ES-I3 (cell line): ENCODE results near the gene KCNJ10.

Experiments
- H3K36me3 ChIP-seq: 2 replicates; pipeline ENCODE4 v1.6.1; 2013; ENCODE audit warnings: mild to moderate bottlenecking, low read length, control low read depth, moderate library complexity; ENCODE audit not compliant: insufficient read depth
- H3K4me1 ChIP-seq: 2 replicates; pipeline ENCODE4 v1.6.1; 2013; ENCODE audit warnings: mild to moderate bottlenecking, control low read depth, low read length; ENCODE audit not compliant: insufficient read depth
- H3K9ac ChIP-seq: 2 replicates; pipeline ENCODE4 v1.6.1; 2013; ENCODE audit warnings: low read depth, mild to moderate bottlenecking, low read length, moderate library complexity
- H3K9me3 ChIP-seq: 2 replicates; pipeline ENCODE4 v1.6.1; 2013; ENCODE audit warnings: mild to moderate bottlenecking, low read length, moderate library complexity; ENCODE audit not compliant: control insufficient read depth, insufficient read depth

The KCNJ10 gene

DNA sequence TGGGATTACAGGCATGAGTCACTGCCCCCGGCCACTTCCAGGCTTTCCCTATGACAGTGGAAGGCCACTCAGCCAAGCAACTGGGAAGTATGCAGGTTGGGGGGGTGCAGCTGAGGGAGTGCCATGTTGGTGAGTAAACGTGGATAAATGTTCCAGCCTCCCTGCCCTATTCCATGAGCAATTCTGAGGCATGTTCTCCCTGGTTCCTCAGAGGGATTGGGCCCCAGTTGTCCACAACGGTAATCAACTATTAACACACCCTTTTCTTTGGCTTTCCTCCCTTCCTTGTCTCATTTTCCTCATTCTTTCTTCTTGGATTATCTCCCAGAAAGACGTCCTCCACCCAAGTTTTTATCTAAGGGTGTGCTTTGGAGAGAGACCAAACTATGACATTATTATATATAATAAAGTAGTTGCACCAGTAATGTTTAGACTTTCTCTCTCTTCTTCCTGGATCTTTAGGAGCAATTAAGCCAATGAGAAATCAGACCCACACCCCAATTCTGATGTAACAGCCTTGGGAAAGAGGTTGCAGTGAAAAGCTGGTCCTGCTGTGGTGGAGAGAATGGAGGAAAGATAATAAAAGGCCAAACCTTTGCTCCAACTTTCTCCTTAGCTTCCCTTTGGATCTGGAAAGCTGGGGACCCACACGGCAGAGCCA lies 109.1 kb downstream of the KCNJ10 start:
- H3K9me3 ChIP-seq: no peaks in the 10 kb centered on the region
- H3K9ac ChIP-seq: no peak overlapping the region
- no peaks in the 10 kb centered on the region for H3K36me3 ChIP-seq
- H3K4me1 ChIP-seq: no peaks in the 10 kb centered on the region

DNA sequence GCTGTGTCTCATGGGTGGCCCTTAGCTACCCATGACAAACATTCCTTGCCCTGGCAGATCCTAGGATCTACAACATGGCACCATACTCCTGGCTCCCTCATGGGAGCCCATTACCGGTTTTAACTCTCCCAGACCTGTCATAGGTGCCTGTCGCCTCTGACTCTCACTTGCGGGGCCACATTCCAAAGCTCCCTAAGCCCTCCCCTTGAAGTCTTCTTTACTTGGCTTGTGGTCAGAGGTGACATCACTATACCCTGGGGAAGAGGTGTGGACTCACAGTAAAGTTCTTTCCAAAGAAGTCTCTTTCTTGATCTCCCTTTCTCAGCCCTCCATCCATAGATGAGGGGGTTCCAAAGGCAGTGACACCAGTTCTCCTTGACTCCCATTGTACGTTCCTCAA lies 110.5 kb downstream of the KCNJ10 start:
- no peaks in the 10 kb centered on the region for H3K9me3 ChIP-seq
- H3K36me3 ChIP-seq: no peaks in the 10 kb centered on the region
- no peaks in the 10 kb centered on the region for H3K4me1 ChIP-seq
- no peak overlapping the region for H3K9ac ChIP-seq

DNA sequence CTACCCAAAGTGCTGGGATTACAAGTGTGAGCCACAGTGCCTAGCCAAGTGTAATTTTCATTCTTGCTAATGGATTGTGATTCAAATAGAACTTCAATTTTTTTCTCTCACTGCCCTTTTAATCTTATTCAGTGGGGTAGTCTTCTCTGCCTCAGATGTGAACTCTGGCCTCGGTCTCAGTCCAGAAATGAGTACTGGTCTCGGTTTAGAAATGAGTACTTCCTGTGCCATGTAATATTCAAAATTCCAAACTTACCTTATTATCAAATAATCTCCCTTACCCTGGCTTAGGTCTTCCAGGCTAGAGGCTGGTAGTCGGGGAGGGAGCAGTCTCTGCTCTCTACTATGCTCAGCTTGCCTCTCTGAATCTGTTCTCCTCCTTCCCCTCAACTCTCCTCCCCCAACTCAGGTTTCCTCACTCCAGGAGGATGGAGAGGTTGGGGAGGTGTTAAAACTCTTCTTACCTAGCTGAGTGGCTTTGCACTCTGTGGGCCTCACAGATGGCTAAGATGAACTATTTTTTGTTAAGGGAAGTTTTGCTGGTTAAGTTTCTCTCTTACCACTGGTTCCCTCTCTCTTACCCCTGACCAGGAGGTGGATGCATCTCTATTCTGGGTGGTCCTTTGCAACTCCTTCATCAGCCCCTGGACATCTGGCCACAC lies 111.1 kb downstream of the KCNJ10 start:
- Histone ChIP-seq H3K9ac (no peak overlapping the region), H3K36me3 (no peaks in the 10 kb centered on the region), H3K9me3 (no peaks in the 10 kb centered on the region), H3K4me1 (no peaks in the 10 kb centered on the region)

DNA sequence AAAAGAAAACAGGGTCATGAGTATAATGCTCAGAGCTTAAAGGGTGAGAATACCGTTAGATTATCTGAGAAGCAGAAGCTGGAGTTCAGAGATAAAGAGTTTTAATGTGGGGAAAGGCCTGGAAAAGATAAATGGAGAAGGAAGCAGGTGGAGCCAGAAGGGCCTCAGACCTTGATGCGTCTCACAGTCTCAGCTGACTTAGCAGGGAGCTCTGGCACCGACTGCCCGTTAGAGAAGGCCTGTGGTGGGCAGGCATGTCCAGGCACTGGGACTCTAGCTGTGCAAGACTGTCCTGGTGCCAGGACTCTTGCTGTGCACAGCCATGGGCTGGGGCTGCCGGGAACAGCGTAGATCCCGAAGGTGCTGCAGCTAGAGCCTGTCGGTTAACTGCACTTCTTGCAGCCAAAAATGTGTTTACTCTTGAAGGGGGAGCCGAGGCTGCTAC lies 112.1 kb downstream of the KCNJ10 start:
- no peaks in the 10 kb centered on the region for H3K4me1 ChIP-seq
- H3K9ac ChIP-seq: no peak overlapping the region
- no peaks in the 10 kb centered on the region for H3K36me3 ChIP-seq
- H3K9me3 ChIP-seq: no peaks in the 10 kb centered on the region

DNA sequence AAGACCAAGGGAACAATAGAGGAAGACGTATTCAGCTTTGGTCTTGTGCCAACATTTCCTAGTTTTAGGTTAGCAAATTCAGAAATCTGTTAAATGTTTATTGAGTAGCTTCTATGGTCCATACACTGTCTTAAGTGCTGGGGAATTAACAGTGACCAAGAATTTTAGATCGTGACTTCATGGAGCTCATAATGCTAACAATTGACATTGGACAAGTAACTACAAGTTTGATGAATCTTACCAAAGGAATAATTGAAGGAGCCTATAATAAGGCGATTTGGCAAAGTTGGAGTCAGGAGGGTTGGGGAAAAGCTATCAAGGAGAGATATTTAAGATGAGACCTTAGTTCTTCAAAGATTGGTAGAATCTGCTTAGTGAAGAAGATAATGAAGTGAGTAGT lies 114.5 kb downstream of the KCNJ10 start:
- H3K9me3 ChIP-seq: no peaks in the 10 kb centered on the region
- H3K36me3 ChIP-seq: no peaks in the 10 kb centered on the region
- no peak overlapping the region for H3K9ac ChIP-seq
- no peaks in the 10 kb centered on the region for H3K4me1 ChIP-seq

DNA sequence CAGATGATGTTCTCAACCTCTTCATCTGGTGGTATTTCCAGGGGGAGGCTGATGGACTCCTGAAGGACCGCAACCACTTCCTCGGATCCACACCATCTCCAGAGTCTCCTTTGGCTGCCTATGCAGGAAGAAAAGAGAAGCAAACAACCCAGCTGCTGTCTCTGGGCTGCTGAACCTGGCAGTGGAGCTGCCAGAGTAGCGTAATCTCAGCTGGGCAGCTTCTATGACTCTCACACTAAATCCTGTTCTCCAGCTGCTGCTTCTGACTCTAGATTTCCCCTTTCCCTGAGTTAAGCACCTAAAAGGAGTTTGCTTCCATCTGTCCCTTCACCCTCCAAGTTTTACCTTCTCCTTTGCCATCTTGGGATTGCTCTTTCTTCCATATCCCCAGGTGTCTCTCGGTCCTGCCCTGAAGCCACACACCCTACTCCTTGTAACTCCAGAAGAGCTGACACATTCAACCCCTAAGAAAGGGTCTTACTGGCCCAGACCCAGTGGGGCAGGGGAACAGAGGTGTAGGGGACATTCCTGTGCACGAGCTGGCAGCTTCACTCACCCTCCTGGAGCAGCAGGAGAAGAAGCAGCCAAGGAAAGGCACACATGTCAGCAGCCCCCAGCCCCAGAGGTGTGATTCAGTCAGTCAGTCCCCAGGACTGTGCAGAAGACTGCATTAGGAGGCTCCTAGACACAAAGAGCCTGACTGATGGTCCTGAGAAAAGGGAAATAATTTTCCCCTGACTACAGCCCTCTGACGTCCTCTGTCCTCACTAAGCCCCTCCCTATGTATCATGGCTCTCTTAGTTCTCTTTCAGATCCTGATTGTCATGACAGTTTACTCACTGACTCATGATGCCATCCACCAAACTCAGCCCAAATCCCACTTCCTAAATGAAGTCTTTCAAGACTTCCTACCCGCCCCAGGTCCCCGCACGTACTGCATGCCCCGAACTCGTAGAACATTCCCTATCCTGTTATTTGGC lies 116.1 kb downstream of the KCNJ10 start, which contains the start of gene SLAMF9:
SLAMF9 (minus strand) TSS at position 702 of the 980 bp plus-strand sequence; CDS start at position 602, 100 bp downstream.
- Histone ChIP-seq H3K9ac (no peak within 1 kb of the TSS), H3K9me3 (no peaks in the 10 kb centered on the region), H3K36me3 (no peaks in the 10 kb centered on the region), H3K4me1 (no peaks in the 10 kb centered on the region)

DNA sequence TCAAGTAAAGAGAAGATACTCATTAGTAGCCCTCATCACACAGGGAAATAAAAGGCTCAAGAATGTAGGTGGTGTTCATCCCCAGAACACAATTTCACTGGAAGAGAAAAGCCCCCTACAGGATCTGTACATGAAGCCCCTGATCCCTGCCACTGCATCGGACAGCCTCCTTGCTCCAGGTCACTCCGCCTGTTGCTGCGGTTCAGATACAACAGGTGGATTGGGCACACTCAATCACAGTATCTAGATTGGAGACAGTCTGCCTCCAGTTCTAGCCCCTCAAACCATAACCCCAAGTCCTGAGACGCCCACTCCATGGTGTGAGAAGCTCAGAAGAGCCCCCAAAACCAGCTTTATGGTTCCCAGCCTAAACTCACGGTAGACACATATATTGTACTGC lies 117.0 kb downstream of the KCNJ10 start:
- no peaks in the 10 kb centered on the region for H3K9me3 ChIP-seq
- no peaks in the 10 kb centered on the region for H3K36me3 ChIP-seq
- H3K9ac ChIP-seq: no peak overlapping the region
- H3K4me1 ChIP-seq: no peaks in the 10 kb centered on the region

DNA sequence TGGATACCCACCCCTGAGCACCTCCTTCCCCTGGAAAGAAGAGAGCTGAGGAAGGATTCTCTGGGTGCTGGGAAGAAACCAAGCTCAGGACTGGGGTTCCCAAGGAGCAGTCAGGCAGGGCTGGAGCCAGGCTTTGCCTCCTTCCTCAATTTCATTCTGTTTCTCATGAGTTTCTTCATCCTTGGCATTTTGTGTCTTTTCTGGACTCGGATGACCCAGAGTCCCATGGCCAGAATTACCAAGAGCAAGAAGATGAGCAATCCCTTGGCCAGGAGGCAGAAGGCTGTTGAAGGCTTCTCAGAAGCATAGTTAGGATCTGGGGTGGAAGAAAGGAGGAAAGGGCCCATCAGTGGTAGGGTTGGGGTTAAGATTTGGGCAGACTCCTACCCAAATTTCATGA lies 118.4 kb downstream of the KCNJ10 start:
- Histone ChIP-seq H3K9ac (no peak overlapping the region), H3K4me1 (no peaks in the 10 kb centered on the region), H3K36me3 (no peaks in the 10 kb centered on the region), H3K9me3 (no peaks in the 10 kb centered on the region)

DNA sequence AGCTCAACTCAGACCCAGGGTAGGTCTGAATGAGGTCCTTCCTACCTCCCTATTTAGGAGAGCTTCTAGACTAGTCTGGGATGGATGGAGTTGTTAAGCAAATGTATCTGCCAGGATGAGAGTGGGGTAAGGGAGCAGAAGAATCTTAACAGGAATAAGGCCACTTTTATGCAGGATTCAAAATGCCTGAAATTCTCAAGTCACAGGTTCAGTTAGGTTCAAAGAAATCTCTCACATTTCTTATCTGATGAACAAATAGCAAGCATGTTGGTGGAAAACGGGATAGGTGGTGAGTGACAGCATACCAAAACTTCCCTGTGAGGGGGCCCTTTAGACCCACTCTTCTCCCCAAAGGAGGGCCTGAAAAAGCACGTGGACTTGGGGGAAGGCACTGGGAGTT lies 118.9 kb downstream of the KCNJ10 start:
- no peaks in the 10 kb centered on the region for H3K36me3 ChIP-seq
- H3K4me1 ChIP-seq: no peaks in the 10 kb centered on the region
- no peaks in the 10 kb centered on the region for H3K9me3 ChIP-seq
- no peak overlapping the region for H3K9ac ChIP-seq

DNA sequence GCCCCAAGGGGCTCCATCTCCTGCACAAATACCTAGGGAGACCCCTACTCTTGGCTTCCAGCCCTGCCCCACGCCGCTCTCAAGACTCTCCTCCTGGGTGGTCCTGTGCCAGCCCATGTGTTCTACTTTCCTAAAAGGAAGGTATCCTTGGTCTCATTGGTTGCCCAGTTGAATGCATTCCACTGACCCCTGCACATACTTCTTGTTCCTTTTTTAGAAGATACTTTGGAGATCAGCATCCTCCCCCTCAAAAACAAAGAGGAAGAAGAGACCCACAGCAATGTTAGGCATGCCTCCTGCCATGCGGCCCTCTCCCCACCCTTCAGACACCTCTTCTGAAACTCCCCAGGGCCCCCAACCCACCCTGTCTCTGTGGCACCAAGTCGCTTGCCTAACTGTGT lies 120.0 kb downstream of the KCNJ10 start:
- Histone ChIP-seq H3K36me3 (no peaks in the 10 kb centered on the region), H3K9me3 (no peaks in the 10 kb centered on the region), H3K4me1 (no peaks in the 10 kb centered on the region), H3K9ac (no peak overlapping the region)

DNA sequence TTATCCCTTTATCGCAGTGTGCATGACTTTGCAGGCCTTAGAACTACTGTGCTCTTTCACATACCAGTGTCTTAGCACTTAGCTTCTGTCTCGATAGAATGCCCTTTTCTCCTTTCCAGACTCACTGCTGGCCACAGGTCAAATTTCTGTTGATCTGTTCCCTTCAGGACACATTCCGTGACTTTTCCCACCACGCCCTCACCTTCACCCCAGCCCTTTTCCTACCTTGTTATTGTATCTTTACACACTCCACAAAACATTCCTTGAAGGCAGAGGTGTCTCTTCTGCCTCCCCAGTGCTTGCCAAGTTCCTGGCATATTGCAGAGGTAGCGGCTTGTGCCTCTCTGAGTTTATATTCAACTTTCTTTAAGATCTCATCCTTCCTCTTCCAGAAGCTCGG lies 120.8 kb downstream of the KCNJ10 start:
- Histone ChIP-seq H3K4me1 (no peaks in the 10 kb centered on the region), H3K9me3 (no peaks in the 10 kb centered on the region), H3K9ac (no peak overlapping the region), H3K36me3 (no peaks in the 10 kb centered on the region)
